Spinal cord (tissue), 10 donors: ENCODE measurements around the gene CFD. TPM values are rescaled to one million over a fixed set of nuclear protein-coding genes. Genes with fewer than 3 reads are reported as not detected.

ENCODE experiments used
- DNase-seq, 6 donors: peaks; one replicate each; pipeline versions ENCODE4 v3.0.0 to v3.0.0-alpha.2; 2013 to 2015; ENCODE audit warnings: low spot score in 6 of 6, low read depth in 4 of 6
- H3K27ac ChIP-seq: one replicate; pipeline ENCODE4 v1.5.1; 2013; ENCODE audit warnings: low read depth, low read length, control low read depth
- H3K27me3 ChIP-seq: one replicate; pipeline ENCODE4 v1.6.1; 2013; ENCODE audit warnings: low read length; ENCODE audit not compliant: control insufficient read depth, insufficient read depth
- H3K36me3 ChIP-seq: one replicate; pipeline ENCODE4 v1.6.1; 2013; ENCODE audit warnings: low read length; ENCODE audit not compliant: control insufficient read depth, insufficient read depth
- H3K4me1 ChIP-seq: one replicate; pipeline ENCODE4 v1.6.1; 2013; ENCODE audit warnings: low read length; ENCODE audit not compliant: control insufficient read depth, insufficient read depth
- H3K4me3 ChIP-seq: one replicate; pipeline ENCODE4 v1.5.1; 2013; ENCODE audit warnings: low read depth, low read length, control low read depth
- H3K9me3 ChIP-seq: one replicate; pipeline ENCODE4 v1.6.1; 2013; ENCODE audit warnings: low read length; ENCODE audit not compliant: control insufficient read depth, insufficient read depth
- WGBS: methylation state at CpG from one replicate; pipeline ENCODE4 v1.1.5; 2013; ENCODE audit warnings: missing lambda C conversion rate; ENCODE audit not compliant: insufficient coverage; 5-methylcytosine and 5-hydroxymethylcytosine counted together
- polyA plus RNA-seq, 2 donors: library from polyadenylated mRNA; unstranded; fragments of 120-200 nt; gene quantifications; one replicate each; pipeline ENCODE4 v1.2.1, GENCODE V29; 2013; ENCODE audit not compliant: insufficient read length in 2 of 2
- total RNA-seq, 2 donors: library from RNA; depleted of rRNA in 1 of 2; stranded (reverse); fragments of 120-200 nt in 1 of 2; fragments of >200 nt in 1 of 2; gene quantifications; one replicate each; pipeline versions ENCODE4 v1.2.3 to v1.2.4, GENCODE V29; 2013 to 2014
- donor health status: healthy.

CFD gene
- total and polyA plus RNA-seq, 4 donors: 2.8 to 6.5 (median 4.6) TPM

DNA sequence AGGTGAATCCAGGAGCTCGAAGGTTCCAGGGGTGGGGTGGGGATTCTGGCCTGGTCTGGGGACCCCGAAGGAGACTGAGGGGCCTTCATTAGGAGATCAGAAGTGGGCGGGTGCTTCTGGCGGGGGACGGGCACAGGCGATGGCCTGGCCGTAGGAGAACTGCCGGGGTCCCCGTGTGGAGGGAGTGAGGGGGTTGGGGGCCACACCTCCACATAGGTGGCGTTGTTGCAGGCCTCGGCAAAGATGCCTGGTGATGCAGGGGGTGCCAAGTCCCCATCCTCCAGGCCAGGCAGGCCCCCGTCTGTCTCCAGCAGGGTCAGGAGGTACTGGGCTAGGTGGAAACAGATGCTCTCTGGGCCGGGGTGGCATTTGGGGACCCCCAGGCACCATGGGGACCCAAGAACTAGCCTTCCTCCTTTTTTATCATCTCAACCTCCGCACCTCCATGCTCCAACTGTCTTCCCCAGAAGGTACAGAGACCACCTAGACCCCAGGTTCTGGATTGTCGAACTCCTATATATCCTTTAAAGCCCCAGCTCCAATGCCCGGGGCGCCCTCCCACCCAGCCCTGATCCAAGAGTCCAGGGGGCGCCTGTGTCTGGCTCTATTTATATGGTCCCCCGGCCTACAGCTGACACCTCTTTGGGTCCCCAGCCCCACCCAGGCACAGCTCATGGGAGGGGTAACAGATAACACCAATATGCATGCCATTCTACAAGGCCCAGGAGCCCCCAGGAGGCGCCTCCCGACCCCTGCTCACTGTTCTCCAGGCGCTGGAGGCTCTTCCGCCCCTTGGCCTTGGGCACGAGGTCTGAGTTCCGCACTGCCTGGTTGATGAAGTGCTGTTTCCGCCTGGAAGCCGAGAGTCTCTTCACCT lies 42.0 kb downstream of the CFD start:
- no peak for DNase-seq
- H3K4me3 ChIP-seq: no peak overlapping the region
- H3K4me1 ChIP-seq: peaks cover 16% of the 10 kb centered on the region
- no peaks in the 10 kb centered on the region for H3K27me3 ChIP-seq
- H3K27ac ChIP-seq: no peak overlapping the region
- 95% methylated on average over 22 of the region's 27 CpGs for WGBS
- H3K9me3 ChIP-seq: no peaks in the 10 kb centered on the region
- peaks cover 62% of the 10 kb centered on the region for H3K36me3 ChIP-seq

DNA sequence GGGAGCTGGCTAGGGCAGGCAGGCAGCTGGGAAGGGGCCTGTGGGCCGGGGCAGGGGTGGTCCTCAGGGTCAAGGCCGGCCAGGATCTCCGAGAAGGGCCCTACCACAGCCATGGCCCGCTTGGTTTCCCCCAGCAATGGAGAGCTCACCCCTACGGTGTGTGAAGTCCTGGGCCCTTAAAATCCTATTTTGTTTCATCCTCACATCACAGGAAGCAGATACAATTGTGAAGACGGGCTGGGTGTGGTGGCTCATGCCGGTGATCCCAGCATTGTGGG lies 42.6 kb downstream of the CFD start:
- Histone ChIP-seq H3K27me3 (no peaks in the 10 kb centered on the region), H3K4me1 (peaks cover 16% of the 10 kb centered on the region), H3K36me3 (peaks cover 56% of the 10 kb centered on the region), H3K4me3 (no peak overlapping the region), H3K27ac (no peak overlapping the region), H3K9me3 (no peaks in the 10 kb centered on the region)
- no peak for DNase-seq
- WGBS: 92% methylated on average over 4 of the region's 7 CpGs

DNA sequence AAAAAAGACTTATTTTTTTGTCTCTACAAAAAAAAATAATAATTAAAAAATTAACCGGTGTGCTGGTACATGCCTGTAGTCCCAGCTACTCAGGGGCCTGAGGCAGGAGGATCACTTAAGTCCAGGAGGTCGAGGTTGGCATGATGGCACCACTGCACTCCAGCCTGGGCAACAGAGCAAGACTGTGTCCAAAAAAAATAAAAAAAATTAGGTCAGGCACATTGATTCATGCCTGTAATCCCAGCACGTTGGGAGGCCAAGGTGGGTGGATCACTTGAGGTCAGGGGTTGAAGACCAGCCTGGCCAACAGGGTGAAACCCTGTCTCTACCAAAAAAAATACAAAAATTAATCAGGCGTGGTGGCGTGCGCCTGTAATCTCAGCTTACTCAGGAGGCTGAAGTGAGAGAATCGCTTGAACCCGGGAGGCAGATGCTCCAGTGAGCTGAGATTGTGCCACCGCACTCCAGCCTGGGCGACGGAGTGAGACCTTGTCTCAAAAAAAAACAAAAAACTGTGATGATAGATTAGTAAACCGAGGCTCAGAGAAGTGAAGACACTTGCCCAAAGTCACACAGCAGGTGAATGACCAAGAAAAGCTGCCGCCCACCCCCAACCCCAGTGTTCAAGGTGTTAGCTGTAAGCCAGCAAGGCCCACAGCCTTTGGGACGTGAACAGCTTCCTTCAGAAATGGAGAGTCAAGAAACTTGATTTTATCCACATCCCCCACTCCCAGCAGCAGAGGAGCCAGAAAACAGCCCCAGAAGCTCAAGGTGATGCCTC lies 43.2 kb downstream of the CFD start:
- peaks cover 55% of the 10 kb centered on the region for H3K36me3 ChIP-seq
- H3K27me3 ChIP-seq: no peaks in the 10 kb centered on the region
- H3K4me3 ChIP-seq: no peak overlapping the region
- no peak for DNase-seq
- 60% methylated on average over 5 of the region's 14 CpGs for WGBS
- H3K27ac ChIP-seq: no peak overlapping the region
- peaks cover 16% of the 10 kb centered on the region for H3K4me1 ChIP-seq
- H3K9me3 ChIP-seq: no peaks in the 10 kb centered on the region

DNA sequence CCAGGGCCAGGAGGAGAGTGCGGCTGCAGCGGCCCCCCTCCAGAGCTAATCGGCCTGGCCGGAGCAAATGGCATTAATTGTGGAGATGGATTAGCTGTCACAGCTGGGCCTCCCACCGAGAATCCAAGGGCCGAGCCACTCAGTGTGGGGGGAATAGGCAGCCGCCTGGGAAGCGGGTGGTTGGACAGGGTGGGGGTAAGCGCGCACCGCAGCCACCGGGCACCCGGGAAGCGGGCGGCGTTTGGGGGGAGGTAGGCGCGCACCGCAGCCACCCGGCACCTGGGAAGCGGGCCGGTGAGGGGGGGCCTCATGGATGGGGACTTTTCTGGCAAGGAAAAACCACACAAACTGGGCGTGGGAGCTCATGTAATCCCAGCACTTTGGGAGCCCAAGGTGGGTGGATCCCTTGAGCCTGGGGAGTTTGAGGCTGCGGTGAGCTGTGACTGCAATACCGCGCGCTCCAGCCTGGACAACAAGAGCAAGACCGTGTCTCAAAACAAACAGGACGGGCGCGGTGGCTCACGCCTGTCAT lies 43.9 kb downstream of the CFD start:
- Histone ChIP-seq H3K27ac (no peak overlapping the region), H3K9me3 (no peaks in the 10 kb centered on the region), H3K36me3 (peaks cover 51% of the 10 kb centered on the region), H3K4me1 (peaks cover 16% of the 10 kb centered on the region), H3K4me3 (no peak overlapping the region), H3K27me3 (no peaks in the 10 kb centered on the region)
- WGBS: 17% methylated on average over 31 of the region's 32 CpGs
- peak in 1 of 6 donors; percentile 50 for DNase-seq

DNA sequence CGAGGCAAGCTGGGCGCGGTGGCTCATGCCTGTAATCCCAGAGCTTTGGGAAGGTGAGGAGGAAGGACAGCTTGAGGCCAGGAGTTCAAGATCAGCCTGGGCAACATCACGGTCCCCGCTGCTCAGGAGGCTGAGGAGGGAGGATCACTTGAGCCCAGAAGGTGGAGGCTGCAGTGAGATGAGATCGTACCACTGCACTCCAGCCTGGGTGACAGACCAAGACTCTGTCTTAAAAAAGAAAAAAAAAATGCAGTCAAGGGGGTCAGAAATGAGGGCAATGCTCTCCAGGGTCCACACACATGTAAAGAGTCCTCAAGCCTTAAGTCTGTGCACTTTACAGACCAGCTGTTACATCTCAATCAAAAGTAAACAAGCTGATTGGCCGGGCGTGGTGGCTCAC lies 45.1 kb downstream of the CFD start:
- Histone ChIP-seq H3K4me1 (peaks cover 7% of the 10 kb centered on the region), H3K36me3 (peaks cover 47% of the 10 kb centered on the region), H3K27ac (no peak overlapping the region), H3K9me3 (no peaks in the 10 kb centered on the region), H3K27me3 (no peaks in the 10 kb centered on the region), H3K4me3 (no peak overlapping the region)
- no peak for DNase-seq
- WGBS: 96% methylated on average over 5 of the region's 8 CpGs

DNA sequence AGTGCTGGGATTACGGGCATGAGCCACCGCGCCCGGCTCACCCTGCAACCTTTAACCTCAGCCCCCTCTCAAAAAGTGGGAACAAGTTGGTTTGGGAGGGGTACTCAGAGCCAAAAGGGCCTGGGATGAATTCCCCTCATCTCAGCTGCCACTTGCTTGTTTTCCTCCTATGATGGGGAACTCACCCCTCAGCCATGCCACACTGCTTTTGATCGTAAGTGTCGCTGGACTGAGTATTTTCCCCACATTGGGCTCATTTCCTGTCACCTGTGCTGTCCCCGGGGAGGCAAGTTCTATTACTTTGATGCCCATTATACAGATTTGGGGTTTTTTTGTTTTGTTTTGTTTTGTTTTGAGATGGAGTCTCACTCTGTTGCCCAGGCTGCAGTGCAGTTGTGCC lies 47.0 kb downstream of the CFD start:
- H3K4me1 ChIP-seq: peaks cover 7% of the 10 kb centered on the region
- H3K9me3 ChIP-seq: no peaks in the 10 kb centered on the region
- peaks cover 33% of the 10 kb centered on the region for H3K36me3 ChIP-seq
- DNase-seq: no peak
- no peaks in the 10 kb centered on the region for H3K27me3 ChIP-seq
- no peak overlapping the region for H3K27ac ChIP-seq
- no CpG with 5 or more reads among the region's 7 CpGs for WGBS
- no peak overlapping the region for H3K4me3 ChIP-seq

DNA sequence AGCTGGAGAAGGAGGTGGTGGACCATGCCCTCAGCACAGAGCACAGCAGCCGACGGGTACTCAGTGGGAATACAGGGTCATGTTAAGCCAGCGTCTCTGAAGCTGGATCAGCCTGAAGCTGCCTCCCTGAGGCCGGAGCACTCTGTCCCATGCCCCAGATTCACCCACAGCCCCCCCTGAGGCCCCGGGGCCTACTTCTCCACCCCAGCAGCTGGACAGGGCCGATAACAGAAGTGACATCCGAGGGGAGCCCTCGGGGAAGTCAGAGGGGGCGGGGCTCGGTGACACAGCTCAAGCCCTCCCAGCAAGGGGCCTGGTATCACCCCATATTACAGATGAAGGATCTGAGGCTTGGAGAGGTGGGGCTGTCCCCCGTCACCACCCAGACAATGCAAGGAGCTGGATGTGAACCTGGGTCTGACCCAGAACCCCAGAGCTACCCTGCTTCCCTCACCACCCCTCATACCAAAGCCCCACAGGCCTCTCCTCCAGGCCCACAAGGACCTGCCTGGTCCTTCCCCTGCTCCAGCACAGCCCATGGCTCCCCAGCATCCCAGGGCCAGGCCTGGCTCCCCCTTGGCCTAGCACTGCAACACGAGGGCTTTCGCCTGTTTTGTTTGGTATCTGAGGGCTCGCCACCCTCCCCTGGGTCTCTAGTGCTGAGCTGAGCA lies 47.9 kb downstream of the CFD start:
- no peak overlapping the region for H3K4me3 ChIP-seq
- WGBS: 85% methylated on average over 12 of the region's 14 CpGs
- no peak overlapping the region for H3K27ac ChIP-seq
- H3K27me3 ChIP-seq: no peaks in the 10 kb centered on the region
- no peaks in the 10 kb centered on the region for H3K9me3 ChIP-seq
- peaks cover 28% of the 10 kb centered on the region for H3K36me3 ChIP-seq
- DNase-seq: no peak
- H3K4me1 ChIP-seq: peaks cover 9% of the 10 kb centered on the region

DNA sequence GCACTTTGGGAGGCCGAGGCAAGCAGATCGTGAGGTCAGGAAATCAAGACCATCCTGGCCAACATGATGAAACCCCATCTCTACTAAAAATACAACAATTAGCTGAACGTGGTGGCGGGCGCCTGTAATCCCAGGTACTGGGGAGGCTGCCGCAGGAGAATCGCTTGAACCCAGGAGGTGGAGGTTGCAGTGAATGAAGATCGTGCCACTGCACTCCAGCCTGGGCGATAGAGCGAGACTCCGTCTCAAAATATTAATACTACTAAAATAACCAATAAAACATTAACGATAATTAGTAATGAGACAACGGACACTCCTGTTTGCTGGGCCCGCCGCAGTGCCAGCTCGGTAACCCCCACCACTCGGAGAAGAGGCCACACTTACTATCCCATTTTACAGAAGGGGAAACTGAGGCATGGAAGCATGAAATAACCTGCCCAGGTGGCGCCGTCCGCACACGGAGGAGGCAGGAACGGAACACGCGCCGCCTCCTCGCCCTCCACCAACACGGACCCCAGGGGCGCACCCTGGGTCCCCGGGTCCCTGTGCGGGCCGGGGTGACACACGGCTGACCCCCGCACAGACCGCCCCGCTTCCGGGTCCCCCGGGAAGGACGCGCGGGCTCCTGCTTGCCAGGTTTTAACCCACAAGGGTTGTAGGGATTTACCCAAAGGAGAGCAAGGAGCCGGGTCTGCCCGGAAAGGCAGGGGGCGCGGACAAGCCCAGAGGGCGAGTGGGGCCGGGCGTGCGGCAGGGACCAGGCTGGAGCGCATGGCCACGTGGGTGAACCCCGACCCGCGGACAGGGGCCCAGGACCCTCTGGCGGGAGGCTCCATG lies 52.0 kb downstream of the CFD start:
- WGBS: 71% methylated on average over 31 of the region's 54 CpGs
- H3K36me3 ChIP-seq: peaks cover 20% of the 10 kb centered on the region
- DNase-seq: no peak
- H3K27ac ChIP-seq: no peak overlapping the region
- no peaks in the 10 kb centered on the region for H3K27me3 ChIP-seq
- no peak overlapping the region for H3K4me3 ChIP-seq
- peaks cover 12% of the 10 kb centered on the region for H3K4me1 ChIP-seq
- no peaks in the 10 kb centered on the region for H3K9me3 ChIP-seq
